Activated T-helper 9 cell treated with anti-CD3 and anti-CD28 coated beads, Interleukin-2, amount 50 U/mL, for 16 hours (primary cell): ENCODE results near the gene APBA3.
A peak's percentile ranks its signal among the peaks of the same experiment; 100 is the strongest.

Source experiments
- DNase-seq: peaks from one replicate; pipeline ENCODE4 v3.0.0-alpha.2; 2020; ENCODE audit warnings: low read depth

APBA3 gene

GRCh38 chr19:3761382-3762129 lies at the start of gene APBA3:
Gene APBA3, minus strand, starts transcription at chr19:3761692. Its CDS starts 1,428 bp downstream, at chr19:3760264.
- peak; percentile 95 for DNase-seq

- no peak for DNase-seq
These were observed 49.3 kb upstream of the APBA3 start for GRCh38 chr19:3810708-3811355.

- no peak for DNase-seq
These were observed 48.6 kb upstream of the APBA3 start for GRCh38 chr19:3809881-3810707.

GRCh38 chr19:3808420-3809143 lies 47.1 kb upstream of the APBA3 start:
- no peak for DNase-seq

- no peak for DNase-seq
These were observed 46.3 kb upstream of the APBA3 start for GRCh38 chr19:3807574-3808354.

- no peak for DNase-seq
These were observed 45.6 kb upstream of the APBA3 start for GRCh38 chr19:3807131-3807480.

GRCh38 chr19:3805859-3806258 lies 44.4 kb upstream of the APBA3 start:
- no peak for DNase-seq

GRCh38 chr19:3804429-3804828 lies 42.9 kb upstream of the APBA3 start:
- no peak for DNase-seq

GRCh38 chr19:3803986-3804385 lies 42.5 kb upstream of the APBA3 start:
- DNase-seq, result no peak

GRCh38 chr19:3803114-3803888 lies 41.8 kb upstream of the APBA3 start:
- DNase-seq, result no peak

- peak; percentile 41 for DNase-seq
These were observed 40.1 kb upstream of the APBA3 start for GRCh38 chr19:3801412-3802096.

GRCh38 chr19:3800996-3801395 lies 39.5 kb upstream of the APBA3 start:
- no peak for DNase-seq

- no peak for DNase-seq
These were observed 36.6 kb upstream of the APBA3 start for GRCh38 chr19:3798137-3798536.

- no peak for DNase-seq
These were observed 34.9 kb upstream of the APBA3 start for GRCh38 chr19:3796358-3796757.

GRCh38 chr19:3793799-3794198 lies 32.3 kb upstream of the APBA3 start:
- no peak for DNase-seq

GRCh38 chr19:3792114-3792513 lies 30.6 kb upstream of the APBA3 start:
- no peak for DNase-seq

GRCh38 chr19:3790941-3791340 lies 29.4 kb upstream of the APBA3 start:
- DNase-seq, result no peak

GRCh38 chr19:3790209-3790734 lies 28.8 kb upstream of the APBA3 start:
- DNase-seq, result no peak

- DNase-seq, result no peak
These were observed 27.7 kb upstream of the APBA3 start for GRCh38 chr19:3788996-3789778.
